Urinary bladder (tissue), 4 donors: ENCODE data around the gene CDKN2AIP. TPM values are rescaled to one million over a fixed set of nuclear protein-coding genes. Genes with fewer than 3 reads are reported as not detected.

Source experiments
- DNase-seq: peaks from one replicate; pipeline ENCODE4 v3.0.0-alpha.2; 2015; ENCODE audit errors: extremely low spot score
- H3K27ac ChIP-seq: one replicate; pipeline ENCODE4 v1.5.1; 2013; ENCODE audit warnings: low read depth, mild to moderate bottlenecking, moderate library complexity
- H3K36me3 ChIP-seq: one replicate; pipeline ENCODE4 v1.6.1; 2013; ENCODE audit warnings: mild to moderate bottlenecking, moderate library complexity; ENCODE audit not compliant: insufficient read depth
- H3K4me1 ChIP-seq: one replicate; pipeline ENCODE4 v1.6.1; 2013; ENCODE audit warnings: mild to moderate bottlenecking, moderate library complexity; ENCODE audit not compliant: insufficient read depth
- H3K4me3 ChIP-seq: one replicate; pipeline ENCODE4 v1.5.1; 2013; ENCODE audit warnings: low read depth, low read length
- WGBS: extraction: QIAGEN DNeasy Blood & Tissue Kit; methylation state at CpG from one replicate; pipeline ENCODE4 v1.1.7; 2013; 5-methylcytosine and 5-hydroxymethylcytosine counted together
- polyA plus RNA-seq: library from polyadenylated mRNA; stranded (reverse); fragments of 200-250 nt; gene quantifications from one replicate; pipeline ENCODE4 v1.2.3, GENCODE V29; 2013
- total RNA-seq: library from RNA; depleted of rRNA; stranded (reverse); fragments of >200 nt; gene quantifications from one replicate; pipeline ENCODE4 v1.2.3, GENCODE V29; 2014
- donor health status: healthy with polysubstance abuse.
- donor health status: healthy.

CDKN2AIP gene
- 19.6 TPM for total RNA-seq
- polyA plus RNA-seq, result 19.1 TPM

- peak; percentile 87 for DNase-seq
- under 1% methylated on average over 108 of the region's 109 CpGs for WGBS
- Histone ChIP-seq H3K4me3 (peak within 1 kb of the TSS; percentile 84), H3K4me1 (peaks cover 2% of the 10 kb centered on the region), H3K36me3 (peaks cover 4% of the 10 kb centered on the region), H3K27ac (peak within 1 kb of the TSS; percentile 95)
Measured at GRCh38 chr4:183444214-183445096, at the start of gene CDKN2AIP. Gene CDKN2AIP, plus strand, starts transcription at chr4:183444636. Its CDS starts 162 bp downstream, at chr4:183444798.

GRCh38 chr4:183395395-183395794, 49.0 kb upstream of the CDKN2AIP start:
- no peaks in the 10 kb centered on the region for H3K36me3 ChIP-seq
- H3K4me3 ChIP-seq, result no peak overlapping the region
- DNase-seq, result no peak
- no peak overlapping the region for H3K27ac ChIP-seq
- 79% methylated on average over 5 of the region's 5 CpGs for WGBS
- H3K4me1 ChIP-seq, result no peaks in the 10 kb centered on the region

- no peaks in the 10 kb centered on the region for H3K4me1 ChIP-seq
- no peak overlapping the region for H3K4me3 ChIP-seq
- H3K27ac ChIP-seq, result no peak overlapping the region
- H3K36me3 ChIP-seq, result no peaks in the 10 kb centered on the region
- no peak for DNase-seq
Measured at GRCh38 chr4:183396227-183396637, 48.2 kb upstream of the CDKN2AIP start.

- no peak overlapping the region for H3K27ac ChIP-seq
- WGBS, result 81% methylated on average over 14 of the region's 14 CpGs
- DNase-seq, result no peak
- H3K4me3 ChIP-seq, result peak overlapping the region; percentile 41
- no peaks in the 10 kb centered on the region for H3K36me3 ChIP-seq
- H3K4me1 ChIP-seq, result no peaks in the 10 kb centered on the region
Measured at GRCh38 chr4:183397741-183398297, 46.6 kb upstream of the CDKN2AIP start.

GRCh38 chr4:183398298-183399125, 45.9 kb upstream of the CDKN2AIP start:
- no peak for DNase-seq
- Histone ChIP-seq H3K27ac (no peak overlapping the region), H3K36me3 (no peaks in the 10 kb centered on the region), H3K4me3 (peak overlapping the region; percentile 41), H3K4me1 (no peaks in the 10 kb centered on the region)
- WGBS, result 3% methylated on average over 61 of the region's 61 CpGs

- no peaks in the 10 kb centered on the region for H3K4me1 ChIP-seq
- no peak for DNase-seq
- no peak overlapping the region for H3K4me3 ChIP-seq
- no peaks in the 10 kb centered on the region for H3K36me3 ChIP-seq
- H3K27ac ChIP-seq, result no peak overlapping the region
- WGBS, result 91% methylated on average over 15 of the region's 15 CpGs
Measured at GRCh38 chr4:183399126-183399522, 45.3 kb upstream of the CDKN2AIP start.

GRCh38 chr4:183399616-183400015, 44.8 kb upstream of the CDKN2AIP start:
- H3K4me3 ChIP-seq, result no peak overlapping the region
- WGBS, result 82% methylated on average over 12 of the region's 12 CpGs
- H3K36me3 ChIP-seq, result no peaks in the 10 kb centered on the region
- H3K27ac ChIP-seq, result no peak overlapping the region
- DNase-seq, result no peak
- no peaks in the 10 kb centered on the region for H3K4me1 ChIP-seq

- 85% methylated on average over 5 of the region's 5 CpGs for WGBS
- no peak for DNase-seq
Measured at GRCh38 chr4:183400035-183400434, 44.4 kb upstream of the CDKN2AIP start.

GRCh38 chr4:183401473-183401872, 43.0 kb upstream of the CDKN2AIP start:
- Histone ChIP-seq H3K4me3 (no peak overlapping the region), H3K27ac (no peak overlapping the region), H3K36me3 (no peaks in the 10 kb centered on the region), H3K4me1 (no peaks in the 10 kb centered on the region)
- no peak for DNase-seq
- 83% methylated on average over 4 of the region's 4 CpGs for WGBS

More at GRCh38 chr4:183400035-183400434, 44.4 kb upstream of the CDKN2AIP start:
- Histone ChIP-seq H3K27ac (no peak overlapping the region), H3K4me3 (no peak overlapping the region), H3K36me3 (no peaks in the 10 kb centered on the region), H3K4me1 (no peaks in the 10 kb centered on the region)

GRCh38 chr4:183402771-183403170, 41.7 kb upstream of the CDKN2AIP start:
- no peak overlapping the region for H3K27ac ChIP-seq
- H3K4me1 ChIP-seq, result no peaks in the 10 kb centered on the region
- H3K4me3 ChIP-seq, result no peak overlapping the region
- H3K36me3 ChIP-seq, result no peaks in the 10 kb centered on the region
- 63% methylated on average over 4 of the region's 4 CpGs for WGBS
- DNase-seq, result no peak

GRCh38 chr4:183403486-183403885, 41.0 kb upstream of the CDKN2AIP start:
- no peak for DNase-seq
- H3K4me1 ChIP-seq, result no peaks in the 10 kb centered on the region
- WGBS, result 86% methylated on average over 9 of the region's 9 CpGs
- H3K27ac ChIP-seq, result no peak overlapping the region
- H3K36me3 ChIP-seq, result no peaks in the 10 kb centered on the region
- no peak overlapping the region for H3K4me3 ChIP-seq

GRCh38 chr4:183403961-183404360, 40.5 kb upstream of the CDKN2AIP start:
- Histone ChIP-seq H3K36me3 (no peaks in the 10 kb centered on the region), H3K4me3 (no peak overlapping the region), H3K27ac (no peak overlapping the region), H3K4me1 (no peaks in the 10 kb centered on the region)
- DNase-seq, result no peak
- WGBS, result 90% methylated on average over 4 of the region's 4 CpGs

- Histone ChIP-seq H3K4me1 (no peaks in the 10 kb centered on the region), H3K27ac (no peak overlapping the region), H3K4me3 (no peak overlapping the region), H3K36me3 (no peaks in the 10 kb centered on the region)
- 89% methylated on average over 11 of the region's 11 CpGs for WGBS
- no peak for DNase-seq
Measured at GRCh38 chr4:183405303-183405702, 39.1 kb upstream of the CDKN2AIP start.
